Measurements from ENCODE around the gene AR. TPM values are rescaled to one million over a fixed set of nuclear protein-coding genes. Genes with fewer than 3 reads are reported as not detected.

Gene AR
- total RNA-seq, 1 donor from 2014 or later, result 4.0 TPM

- no peaks in the 10 kb centered on the region for H3K4me1 Mint-ChIP-seq (ENCODE audit: low read depth)
- H3K9me3 Mint-ChIP-seq (ENCODE audit: low read depth), result peaks cover 30% of the 10 kb centered on the region
- no peaks in the 10 kb centered on the region for H3K27me3 Mint-ChIP-seq (ENCODE audit: low read depth)
- no peak overlapping the region for H3K4me3 Mint-ChIP-seq (ENCODE audit: unreplicated experiment)
- TF ChIP-seq CTCF (IDR thresholded peaks at IDR 0.05), result no peak
- H3K27ac Mint-ChIP-seq (ENCODE audit: unreplicated experiment), result no peak overlapping the region
- DNase-seq (ENCODE audit: low spot score), result no peak
- no peaks in the 10 kb centered on the region for H3K36me3 Mint-ChIP-seq (ENCODE audit: low read depth)
Observed at GRCh38 chrX:67684136-67684535, 140.3 kb downstream of the AR start.

GRCh38 chrX:67692246-67692645, 148.4 kb downstream of the AR start:
- no peak for TF ChIP-seq CTCF (IDR thresholded peaks at IDR 0.05)
- H3K36me3 Mint-ChIP-seq (ENCODE audit: low read depth), result no peaks in the 10 kb centered on the region
- H3K9me3 Mint-ChIP-seq (ENCODE audit: low read depth), result peaks cover 22% of the 10 kb centered on the region
- H3K27ac Mint-ChIP-seq (ENCODE audit: unreplicated experiment), result no peak overlapping the region
- peaks cover 6% of the 10 kb centered on the region for H3K4me1 Mint-ChIP-seq (ENCODE audit: low read depth)
- H3K27me3 Mint-ChIP-seq (ENCODE audit: low read depth), result no peaks in the 10 kb centered on the region
- no peak for DNase-seq (ENCODE audit: low spot score)
- H3K4me3 Mint-ChIP-seq (ENCODE audit: unreplicated experiment), result no peak overlapping the region

- H3K27ac Mint-ChIP-seq (ENCODE audit: unreplicated experiment), result no peak overlapping the region
- H3K4me3 Mint-ChIP-seq (ENCODE audit: unreplicated experiment), result no peak overlapping the region
- no peaks in the 10 kb centered on the region for H3K36me3 Mint-ChIP-seq (ENCODE audit: low read depth)
- peaks cover 18% of the 10 kb centered on the region for H3K9me3 Mint-ChIP-seq (ENCODE audit: low read depth)
- DNase-seq (ENCODE audit: low spot score), result no peak
- peaks cover 6% of the 10 kb centered on the region for H3K4me1 Mint-ChIP-seq (ENCODE audit: low read depth)
- no peak for TF ChIP-seq CTCF (IDR thresholded peaks at IDR 0.05)
- no peaks in the 10 kb centered on the region for H3K27me3 Mint-ChIP-seq (ENCODE audit: low read depth)
Observed at GRCh38 chrX:67693928-67694327, 150.1 kb downstream of the AR start.

- no peak overlapping the region for H3K4me3 Mint-ChIP-seq (ENCODE audit: unreplicated experiment)
- no peak for DNase-seq (ENCODE audit: low spot score)
- peaks cover 6% of the 10 kb centered on the region for H3K4me1 Mint-ChIP-seq (ENCODE audit: low read depth)
- peaks cover 19% of the 10 kb centered on the region for H3K9me3 Mint-ChIP-seq (ENCODE audit: low read depth)
- H3K27me3 Mint-ChIP-seq (ENCODE audit: low read depth), result no peaks in the 10 kb centered on the region
- H3K36me3 Mint-ChIP-seq (ENCODE audit: low read depth), result peaks cover 1% of the 10 kb centered on the region
- TF ChIP-seq CTCF (IDR thresholded peaks at IDR 0.05), result no peak
- no peak overlapping the region for H3K27ac Mint-ChIP-seq (ENCODE audit: unreplicated experiment)
Observed at GRCh38 chrX:67697452-67697851, 153.6 kb downstream of the AR start.

GRCh38 chrX:67700602-67701001, 156.8 kb downstream of the AR start:
- TF ChIP-seq CTCF (IDR thresholded peaks at IDR 0.05), result no peak

More at GRCh38 chrX:67700602-67701001, 156.8 kb downstream of the AR start:
- Mint-ChIP-seq H3K4me1 (ENCODE audit: low read depth) (peaks cover 2% of the 10 kb centered on the region), H3K36me3 (ENCODE audit: low read depth) (peaks cover 3% of the 10 kb centered on the region), H3K27me3 (ENCODE audit: low read depth) (no peaks in the 10 kb centered on the region), H3K4me3 (ENCODE audit: unreplicated experiment) (no peak overlapping the region), H3K27ac (ENCODE audit: unreplicated experiment) (no peak overlapping the region), H3K9me3 (ENCODE audit: low read depth) (peaks cover 27% of the 10 kb centered on the region)
- no peak for DNase-seq (ENCODE audit: low spot score)
